LNCAP (cell line): ENCODE results near the gene NFASC.
A peak's percentile ranks its signal among the peaks of the same experiment; 100 is the strongest.

Experiments
- CTCF ChIP-seq: fragments of 450-650 bp; IDR thresholded peaks from 2 replicates; pipeline ENCODE4 v1.5.1; 2017; ENCODE audit warnings: mild to moderate bottlenecking

The NFASC gene

GRCh38 chr1:204937901-204938300 lies 67.2 kb downstream of the NFASC start:
- TF ChIP-seq CTCF, result no peak

GRCh38 chr1:204940591-204940990 lies 69.9 kb downstream of the NFASC start:
- TF ChIP-seq CTCF, result no peak

- peak; percentile 99 for TF ChIP-seq CTCF
Measured at GRCh38 chr1:204941421-204942338, 71.0 kb downstream of the NFASC start.

GRCh38 chr1:204943495-204943894 lies 72.8 kb downstream of the NFASC start:
- no peak for TF ChIP-seq CTCF

GRCh38 chr1:204944662-204945061 lies 74.0 kb downstream of the NFASC start:
- no peak for TF ChIP-seq CTCF

GRCh38 chr1:204945565-204945977 lies 74.9 kb downstream of the NFASC start:
- no peak for TF ChIP-seq CTCF

- no peak for TF ChIP-seq CTCF
Measured at GRCh38 chr1:204946640-204947039, 76.0 kb downstream of the NFASC start.
